ENCODE data around the gene TRPM3. TPM values are rescaled to one million over a fixed set of nuclear protein-coding genes. Genes with fewer than 3 reads are reported as not detected.

TRPM3 gene
- total and polyA plus RNA-seq, 10 donors: 0.02 to 6.7 (median 1.6) TPM

DNA sequence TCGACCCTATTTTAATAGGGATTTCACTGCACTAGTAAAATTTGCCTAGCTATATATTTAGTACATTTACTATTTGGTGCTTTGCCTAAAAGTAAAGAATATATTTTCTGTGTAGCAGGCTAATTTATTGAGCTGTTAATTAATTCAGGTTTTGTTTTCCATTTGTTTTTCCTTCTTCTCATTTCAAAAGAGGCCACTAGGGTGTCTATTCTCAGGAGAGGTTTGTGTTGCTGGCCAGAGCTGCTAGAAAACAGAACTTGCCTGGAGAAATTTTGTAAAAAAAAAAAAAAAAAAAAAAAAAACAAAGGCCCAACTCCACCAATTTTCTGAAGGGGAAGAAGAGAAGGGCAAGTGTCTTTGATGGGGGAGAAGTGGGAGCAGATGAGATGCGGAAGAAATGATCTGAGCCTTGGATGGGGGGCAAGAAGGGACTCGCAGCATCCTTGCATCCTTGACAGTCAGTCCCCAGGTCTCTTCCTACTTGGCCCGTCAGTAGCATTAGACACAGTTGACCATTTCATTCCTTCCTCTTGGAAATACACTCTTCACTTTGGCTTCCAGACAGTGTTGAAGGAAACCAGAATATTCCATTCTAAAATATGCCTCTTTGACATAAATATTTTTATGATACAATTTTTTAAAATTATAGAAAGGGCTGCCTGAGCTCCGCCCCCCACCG, 318.5 kb downstream of the TRPM3 start:
- 82 to 92% (median 89%) methylated on average over 6 of the region's 6 CpGs for WGBS, 5 donors
- no peak for DNase-seq
- Histone ChIP-seq H3K27ac (no peak overlapping the region), H3K27me3 (replicated peaks in 1 of 7) (peaks cover 0 to 3% (median 0%) of the 10 kb centered on the region in 7 donors), H3K9me3 (no peaks in the 10 kb centered on the region), H3K36me3 (no peaks in the 10 kb centered on the region), H3K4me1 (no peaks in the 10 kb centered on the region), H3K4me3 (no peak overlapping the region)
- intact Hi-C loops (cut with DNase I; ENCODE audit: low total_unique reads): no loop called here
- no peak for TF ChIP-seq POLR2AphosphoS5 (IDR thresholded peaks at IDR 0.05)
- no peak for TF ChIP-seq POLR2A (IDR thresholded peaks at IDR 0.05)
- TF ChIP-seq, protein P1, sequence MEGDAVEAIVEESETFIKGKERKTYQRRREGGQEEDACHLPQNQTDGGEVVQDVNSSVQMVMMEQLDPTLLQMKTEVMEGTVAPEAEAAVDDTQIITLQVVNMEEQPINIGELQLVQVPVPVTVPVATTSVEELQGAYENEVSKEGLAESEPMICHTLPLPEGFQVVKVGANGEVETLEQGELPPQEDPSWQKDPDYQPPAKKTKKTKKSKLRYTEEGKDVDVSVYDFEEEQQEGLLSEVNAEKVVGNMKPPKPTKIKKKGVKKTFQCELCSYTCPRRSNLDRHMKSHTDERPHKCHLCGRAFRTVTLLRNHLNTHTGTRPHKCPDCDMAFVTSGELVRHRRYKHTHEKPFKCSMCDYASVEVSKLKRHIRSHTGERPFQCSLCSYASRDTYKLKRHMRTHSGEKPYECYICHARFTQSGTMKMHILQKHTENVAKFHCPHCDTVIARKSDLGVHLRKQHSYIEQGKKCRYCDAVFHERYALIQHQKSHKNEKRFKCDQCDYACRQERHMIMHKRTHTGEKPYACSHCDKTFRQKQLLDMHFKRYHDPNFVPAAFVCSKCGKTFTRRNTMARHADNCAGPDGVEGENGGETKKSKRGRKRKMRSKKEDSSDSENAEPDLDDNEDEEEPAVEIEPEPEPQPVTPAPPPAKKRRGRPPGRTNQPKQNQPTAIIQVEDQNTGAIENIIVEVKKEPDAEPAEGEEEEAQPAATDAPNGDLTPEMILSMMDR (IDR thresholded peaks at IDR 0.05 in 8 of 11, conservative IDR thresholded peaks at IDR 0.05 in 3 of 11): no peak

DNA sequence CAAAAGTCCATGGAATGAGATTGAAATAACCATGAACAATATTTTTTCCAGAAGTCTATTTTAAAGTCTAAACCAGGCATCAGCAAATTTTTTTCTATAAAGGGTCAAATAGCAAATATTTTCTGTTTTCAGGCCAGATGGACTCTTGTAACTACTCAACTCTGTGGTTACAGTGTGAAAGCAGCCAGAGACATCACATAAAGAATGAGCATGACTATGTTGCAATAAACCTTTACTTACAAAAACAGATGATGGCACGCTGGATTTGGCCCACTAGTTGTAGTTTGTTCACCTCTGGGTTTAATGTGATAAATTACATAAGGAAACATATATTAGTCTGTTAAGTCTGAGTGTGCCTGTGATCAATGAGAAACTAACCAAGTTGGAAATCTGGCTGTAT, 319.2 kb downstream of the TRPM3 start:
- WGBS, 5 donors: 0 to 59% (median 0%) methylated on average over 1 of the region's 1 CpG
- TF ChIP-seq, protein P1 (IDR thresholded peaks at IDR 0.05 in 8 of 11, conservative IDR thresholded peaks at IDR 0.05 in 3 of 11): no peak
- TF ChIP-seq POLR2AphosphoS5 (IDR thresholded peaks at IDR 0.05): no peak
- TF ChIP-seq POLR2A (IDR thresholded peaks at IDR 0.05): no peak
- Histone ChIP-seq H3K27ac (no peak overlapping the region), H3K9me3 (no peaks in the 10 kb centered on the region), H3K4me1 (no peaks in the 10 kb centered on the region), H3K27me3 (replicated peaks in 1 of 7) (peaks cover 0 to 3% (median 0%) of the 10 kb centered on the region in 7 donors), H3K4me3 (no peak overlapping the region), H3K36me3 (no peaks in the 10 kb centered on the region)
- DNase-seq: no peak
- intact Hi-C loops (cut with DNase I; ENCODE audit: low total_unique reads): no loop called here

DNA sequence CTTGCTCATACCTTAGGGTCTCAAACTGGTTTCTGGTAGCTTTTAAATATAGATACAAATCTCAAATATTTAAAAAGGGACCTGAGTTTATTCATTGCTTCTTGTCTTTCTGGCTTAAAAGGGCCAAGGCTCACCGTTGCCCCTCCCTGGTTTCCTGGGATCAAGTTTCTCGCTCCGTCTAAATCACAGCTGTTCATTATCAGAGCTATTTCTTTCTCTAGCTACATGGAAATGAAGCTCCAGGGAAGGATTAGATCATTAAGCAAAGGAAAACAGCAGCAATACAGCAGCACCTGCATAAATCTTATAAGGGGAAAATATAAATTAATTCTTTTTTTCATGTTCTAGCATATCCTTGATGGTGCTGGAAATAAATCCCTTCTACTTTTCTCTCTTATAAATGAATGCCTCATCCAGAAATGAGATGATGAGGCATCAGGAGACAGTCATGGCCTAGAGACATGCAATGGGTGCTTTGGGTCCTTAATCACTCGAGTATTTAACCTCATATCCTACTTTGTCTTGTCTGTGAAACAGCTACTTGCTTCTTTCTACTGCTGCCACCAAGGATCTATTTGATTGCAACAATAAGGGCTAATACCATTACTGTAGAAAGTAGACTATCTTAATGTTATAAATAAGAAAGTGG, 320.1 kb downstream of the TRPM3 start:
- no peaks in the 10 kb centered on the region for H3K9me3 ChIP-seq
- TF ChIP-seq, protein P1 (IDR thresholded peaks at IDR 0.05 in 8 of 11, conservative IDR thresholded peaks at IDR 0.05 in 3 of 11): no peak
- no peak for TF ChIP-seq POLR2A (IDR thresholded peaks at IDR 0.05)
- no peak for DNase-seq
- H3K4me1 ChIP-seq: no peaks in the 10 kb centered on the region
- no peaks in the 10 kb centered on the region for H3K36me3 ChIP-seq
- intact Hi-C loops (cut with DNase I; ENCODE audit: low total_unique reads): no loop called here
- H3K27me3 ChIP-seq (replicated peaks in 1 of 7): peaks cover 0 to 3% (median 0%) of the 10 kb centered on the region in 7 donors
- WGBS, 5 donors: 58 to 70% (median 62%) methylated on average over 4 of the region's 4 CpGs
- no peak overlapping the region for H3K27ac ChIP-seq
- H3K4me3 ChIP-seq: no peak overlapping the region

DNA sequence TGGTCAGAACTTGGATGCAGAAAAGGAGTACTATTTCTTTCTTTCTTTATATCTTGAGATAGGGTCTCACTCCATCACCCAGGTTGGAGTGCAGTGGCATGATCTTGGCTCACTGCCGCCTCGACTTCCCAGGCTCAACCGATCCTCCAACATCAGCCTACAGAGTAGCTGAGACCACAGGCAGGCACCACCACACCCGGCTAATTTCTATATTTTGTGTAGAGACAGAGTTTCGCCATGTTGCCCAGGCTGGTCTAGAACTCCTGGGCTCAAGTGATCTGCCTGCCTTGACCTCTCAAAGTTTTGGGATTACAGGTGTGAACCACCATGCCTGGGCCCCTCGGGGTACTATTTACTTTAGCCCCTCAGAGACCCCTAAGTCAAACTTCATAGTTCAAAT, 323.4 kb downstream of the TRPM3 start:
- no peaks in the 10 kb centered on the region for H3K27me3 ChIP-seq (replicated peaks in 1 of 7)
- intact Hi-C loops (cut with DNase I; ENCODE audit: low total_unique reads): no loop called here
- H3K9me3 ChIP-seq: no peaks in the 10 kb centered on the region
- DNase-seq: no peak
- no peak overlapping the region for H3K27ac ChIP-seq
- H3K36me3 ChIP-seq: no peaks in the 10 kb centered on the region
- H3K4me1 ChIP-seq: no peaks in the 10 kb centered on the region
- TF ChIP-seq POLR2A (IDR thresholded peaks at IDR 0.05): no peak
- TF ChIP-seq, protein P1 (IDR thresholded peaks at IDR 0.05 in 8 of 11, conservative IDR thresholded peaks at IDR 0.05 in 3 of 11): no peak
- no peak for TF ChIP-seq POLR2AphosphoS5 (IDR thresholded peaks at IDR 0.05)
- 83 to 92% (median 85%) methylated on average over 6 of the region's 6 CpGs for WGBS, 5 donors
- H3K4me3 ChIP-seq: no peak overlapping the region

Data from spleen (tissue), 11 donors.